Upper lobe of left lung (tissue), 6 donors: ENCODE data around the gene ZNF805. TPM values are rescaled to one million over a fixed set of nuclear protein-coding genes. Genes with fewer than 3 reads are reported as not detected.
"Not testable (repeated sequence)": the region's sequence is repeated elsewhere in the genome, so short reads cannot be mapped to it uniquely, and the experiment has no call there.

Source experiments
- ATAC-seq, 2 donors: fragments of 200-7000 bp; cut with Tn5 transposase; one replicate each; pipeline ENCODE4 v1.9.1; 2022; ENCODE audit warnings: mild to moderate bottlenecking in 2 of 2, moderate library complexity in 2 of 2; ENCODE audit not compliant: low FRiP score in 2 of 2
- DNase-seq, 2 donors: peaks; one replicate each; pipeline ENCODE4 v3.0.0-alpha.2; 2019 to 2020
- H3K27ac ChIP-seq, 4 donors: fragments of 200-600 bp; sonication (generic); one replicate each; pipeline ENCODE4 v1.5.1; 2016 to 2019
- H3K27me3 ChIP-seq, 4 donors: fragments of 200-600 bp; sonication (generic); one replicate each; pipeline ENCODE4 v1.5.1; 2017 to 2019
- H3K36me3 ChIP-seq, 4 donors: fragments of 200-600 bp; sonication (generic); one replicate each; pipeline ENCODE4 v1.5.1; 2016 to 2019
- H3K4me1 ChIP-seq, 4 donors: fragments of 200-600 bp; sonication (generic); one replicate each; pipeline ENCODE4 v1.5.1; 2018 to 2019
- H3K4me3 ChIP-seq, 4 donors: fragments of 200-600 bp; sonication (generic); one replicate each; pipeline ENCODE4 v1.5.1; 2017 to 2019; ENCODE audit warnings: mild to moderate bottlenecking in 2 of 4, moderate library complexity in 1 of 4
- H3K9me3 ChIP-seq, 4 donors: fragments of 200-600 bp; sonication (generic); one replicate each; pipeline ENCODE4 v1.5.1; 2018 to 2019
- EP300 ChIP-seq, 4 donors: sonication (generic); formaldehyde crosslinking; IDR thresholded peaks; one replicate each; pipeline ENCODE4 v1.5.1; 2017; ENCODE audit warnings: antibody characterized with exemption in 4 of 4, control low read depth in 2 of 4
- POLR2A ChIP-seq, 4 donors: fragments of 450-650 bp; IDR thresholded peaks; one replicate each; pipeline ENCODE4 v1.5.1; 2016 to 2017; ENCODE audit warnings: antibody characterized with exemption in 4 of 4, mild to moderate bottlenecking in 2 of 4
- POLR2AphosphoS5 ChIP-seq, 2 donors: sonication (generic); formaldehyde crosslinking; IDR thresholded peaks; one replicate each; pipeline ENCODE4 v1.5.1; 2017; ENCODE audit warnings: antibody characterized with exemption in 2 of 2
- WGBS, 2 donors: methylation state at CpG; one replicate each; pipeline ENCODE4 v1.1.5; 2017 to 2018; 5-methylcytosine and 5-hydroxymethylcytosine counted together
- total RNA-seq, 6 donors: library from RNA; depleted of rRNA in 4 of 6; stranded (reverse); fragments of >200 nt in 4 of 6; gene quantifications; one replicate each; pipeline versions ENCODE4 v1.1.0 to v1.2.1, GENCODE V29; 2016 to 2021
- TF ChIP-seq, protein P1 (sequence below), 6 experiments: fragments of 450-650 bp in 4 of 6; fragments of 200-600 bp in 2 of 6; sonication (generic) in 2 of 6; IDR thresholded peaks; one replicate each; pipeline ENCODE4 v1.5.1; 2016 to 2019; ENCODE audit warnings: antibody characterized with exemption in 6 of 6
- donor health status: DM: no; HTN: no; CAD: no; lungs with moderate emphysema.
- donor health status: DM: no; HTN: yes; CAD: no; lungs with severe emphysema.

ZNF805 gene
- total RNA-seq: 10 to 100 TPM; 10.5 to 18.8 (median 12.8) TPM

GRCh38 chr19:57240311-57241090, at the start of gene ZNF805:
ZNF805 (plus strand) TSS chr19:57240632; CDS start chr19:57240892, 260 bp downstream.
- Histone ChIP-seq H3K27ac (peak within 1 kb of the TSS; percentile 89 to 94 (median 92)), H3K9me3 (no peaks in the 10 kb centered on the region), H3K27me3 (no peaks in the 10 kb centered on the region), H3K4me3 (peak within 1 kb of the TSS; percentile 77 to 99 (median 94)), H3K4me1 (peaks cover 18 to 23% (median 20%) of the 10 kb centered on the region in 4 donors), H3K36me3 (peaks cover 7 to 22% (median 14%) of the 10 kb centered on the region in 4 donors)
- 0 to 1% methylated on average over 15 to 36 of the region's 61 CpGs for WGBS, 2 donors
- DNase-seq (peak; percentile 94), ATAC-seq (peak; percentile 99)
- TF ChIP-seq POLR2AphosphoS5 (IDR thresholded peaks at IDR 0.05) (peak; percentile 89 to 92), POLR2A (IDR thresholded peaks at IDR 0.05) (peak in 3 of 4 donors; percentile 50 to 77 (median 58)), EP300 (IDR thresholded peaks at IDR 0.05) (peak in 1 of 4 donors; percentile 54)
- TF ChIP-seq, protein P1, sequence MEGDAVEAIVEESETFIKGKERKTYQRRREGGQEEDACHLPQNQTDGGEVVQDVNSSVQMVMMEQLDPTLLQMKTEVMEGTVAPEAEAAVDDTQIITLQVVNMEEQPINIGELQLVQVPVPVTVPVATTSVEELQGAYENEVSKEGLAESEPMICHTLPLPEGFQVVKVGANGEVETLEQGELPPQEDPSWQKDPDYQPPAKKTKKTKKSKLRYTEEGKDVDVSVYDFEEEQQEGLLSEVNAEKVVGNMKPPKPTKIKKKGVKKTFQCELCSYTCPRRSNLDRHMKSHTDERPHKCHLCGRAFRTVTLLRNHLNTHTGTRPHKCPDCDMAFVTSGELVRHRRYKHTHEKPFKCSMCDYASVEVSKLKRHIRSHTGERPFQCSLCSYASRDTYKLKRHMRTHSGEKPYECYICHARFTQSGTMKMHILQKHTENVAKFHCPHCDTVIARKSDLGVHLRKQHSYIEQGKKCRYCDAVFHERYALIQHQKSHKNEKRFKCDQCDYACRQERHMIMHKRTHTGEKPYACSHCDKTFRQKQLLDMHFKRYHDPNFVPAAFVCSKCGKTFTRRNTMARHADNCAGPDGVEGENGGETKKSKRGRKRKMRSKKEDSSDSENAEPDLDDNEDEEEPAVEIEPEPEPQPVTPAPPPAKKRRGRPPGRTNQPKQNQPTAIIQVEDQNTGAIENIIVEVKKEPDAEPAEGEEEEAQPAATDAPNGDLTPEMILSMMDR (IDR thresholded peaks at IDR 0.05): peak in 3 of 6 experiments; percentile 25 to 40 (median 37)

DNA sequence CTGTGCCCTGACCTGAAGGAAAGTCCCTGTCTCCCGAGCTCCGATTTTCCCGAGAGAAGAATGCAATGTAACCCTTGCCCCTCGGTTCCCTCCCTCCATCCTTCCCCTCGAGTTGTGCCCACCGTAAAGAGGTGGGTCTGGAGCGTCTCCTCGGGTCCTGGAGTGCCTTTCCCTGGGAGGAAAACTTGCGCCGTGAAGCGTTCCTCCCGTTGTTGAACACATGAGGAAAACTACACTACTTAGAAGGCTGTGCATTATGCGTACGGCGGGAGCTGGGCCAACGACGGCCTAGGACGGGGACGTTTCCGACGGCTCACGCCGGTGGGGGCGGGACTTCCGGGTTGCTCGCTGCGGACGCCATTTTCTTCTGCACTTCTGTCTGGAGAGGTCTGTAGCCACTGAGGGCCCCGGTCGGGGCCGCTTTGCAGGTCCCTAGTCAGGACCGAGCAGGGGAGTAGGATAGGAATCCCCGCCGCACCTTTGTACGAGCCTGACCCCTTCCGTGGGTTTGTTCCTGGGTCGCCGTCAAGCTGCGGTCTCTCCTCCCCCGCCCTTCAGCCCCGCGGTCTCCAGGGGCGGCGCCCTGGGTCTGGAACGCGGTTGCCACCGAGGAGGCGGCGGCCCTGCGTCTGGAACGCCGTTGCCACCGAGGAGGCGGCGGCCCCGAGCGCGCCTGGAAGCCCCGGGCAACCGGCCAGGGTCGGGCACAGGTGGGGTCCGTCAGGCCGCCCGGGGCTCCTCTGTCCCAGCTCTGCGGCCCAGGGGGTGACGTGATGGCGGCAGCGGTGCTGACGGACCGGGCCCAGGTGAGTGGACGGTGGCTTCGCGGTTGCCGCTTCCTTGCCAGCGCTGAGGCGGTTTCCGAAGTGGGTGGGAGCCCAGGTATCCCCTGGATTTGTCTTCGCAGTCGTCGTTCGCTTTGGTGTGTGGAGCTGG, 49.0 kb upstream of the ZNF805 start, which contains the start of gene ZNF264:
ZNF264 (plus strand) TSS at position 360 of the 936 bp plus-strand sequence; CDS start at position 774, 414 bp downstream.
- Histone ChIP-seq H3K4me3 (peak within 1 kb of the TSS; percentile 81 to 97 (median 83)), H3K27me3 (no peaks in the 10 kb centered on the region), H3K36me3 (peaks cover 20 to 33% (median 31%) of the 10 kb centered on the region in 4 donors), H3K27ac (peak within 1 kb of the TSS; percentile 75 to 92 (median 86)), H3K9me3 (peaks cover 0 to 6% (median 2%) of the 10 kb centered on the region in 4 donors), H3K4me1 (peaks cover 17 to 28% (median 21%) of the 10 kb centered on the region in 4 donors)
- peak; percentile 96 to 99 for ATAC-seq
- WGBS, 2 donors: 0 to 2% methylated on average over 6 to 62 of the region's 81 CpGs
- TF ChIP-seq POLR2A (IDR thresholded peaks at IDR 0.05) (peak in 2 of 4 donors; percentile 52 to 56), POLR2AphosphoS5 (IDR thresholded peaks at IDR 0.05) (peak; percentile 48 to 66), EP300 (IDR thresholded peaks at IDR 0.05) (no peak)
- TF ChIP-seq, protein P1 (IDR thresholded peaks at IDR 0.05): peak in 1 of 6 experiments; percentile 11
- peak; percentile 89 to 97 for DNase-seq

DNA sequence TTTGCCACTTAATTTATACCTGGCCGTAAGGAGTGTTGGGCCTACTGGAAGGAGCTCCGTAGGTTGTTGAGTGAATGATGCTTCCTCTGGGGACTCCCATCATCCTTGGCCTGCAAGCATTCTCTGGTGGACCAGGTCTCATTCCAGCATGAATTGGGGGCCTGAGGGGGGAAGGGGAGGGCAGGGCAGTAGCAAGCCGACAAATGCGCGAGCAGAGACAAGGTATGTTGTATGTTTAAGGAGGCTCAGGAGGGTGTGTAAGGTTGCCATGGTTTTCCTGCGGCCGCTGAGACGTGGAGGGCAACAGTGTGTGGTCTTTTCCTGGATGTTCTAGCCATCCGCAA, 48.4 kb upstream of the ZNF805 start:
- peak overlapping the region; percentile 75 to 92 (median 86) for H3K27ac ChIP-seq
- peak overlapping the region; percentile 81 to 97 (median 83) for H3K4me3 ChIP-seq
- no peak for DNase-seq
- peaks cover 17 to 28% (median 21%) of the 10 kb centered on the region in 4 donors for H3K4me1 ChIP-seq
- peaks cover 23 to 40% (median 37%) of the 10 kb centered on the region in 4 donors for H3K36me3 ChIP-seq
- 5 to 6% methylated on average over 8 to 9 of the region's 9 CpGs for WGBS, 2 donors
- H3K27me3 ChIP-seq: no peaks in the 10 kb centered on the region
- TF ChIP-seq, protein P1 (IDR thresholded peaks at IDR 0.05): no peak
- TF ChIP-seq POLR2A (IDR thresholded peaks at IDR 0.05) (no peak), POLR2AphosphoS5 (IDR thresholded peaks at IDR 0.05) (no peak), EP300 (IDR thresholded peaks at IDR 0.05) (no peak)
- ATAC-seq: peak in 1 of 2 donors; percentile 3
- H3K9me3 ChIP-seq: peaks cover 0 to 2% (median under 1%) of the 10 kb centered on the region in 4 donors

DNA sequence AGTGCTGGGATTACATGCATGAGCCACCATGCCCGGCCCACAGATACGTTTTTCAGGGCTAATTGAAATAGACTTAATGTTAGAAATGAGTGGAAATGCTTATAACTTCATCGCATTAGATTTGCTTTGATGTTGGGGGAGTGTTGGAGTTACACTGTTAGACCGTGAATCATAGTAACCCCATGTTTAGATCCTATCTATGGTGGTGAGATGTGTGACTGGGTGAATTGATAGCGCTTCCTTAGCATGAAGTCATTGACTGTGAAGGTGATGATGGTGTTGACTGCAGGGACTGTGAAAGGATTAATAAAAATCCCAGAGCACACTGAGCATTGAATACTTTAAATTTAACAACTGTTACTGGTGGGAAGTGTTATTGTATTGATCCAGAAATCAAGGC, 47.4 kb upstream of the ZNF805 start:
- Histone ChIP-seq H3K4me3 (peak overlapping the region in 3 of 4 donors; percentile 81 to 85 (median 81)), H3K27ac (no peak overlapping the region), H3K36me3 (peaks cover 30 to 47% (median 46%) of the 10 kb centered on the region in 4 donors), H3K9me3 (no peaks in the 10 kb centered on the region), H3K27me3 (no peaks in the 10 kb centered on the region), H3K4me1 (peaks cover 17 to 28% (median 21%) of the 10 kb centered on the region in 4 donors)
- ATAC-seq (no peak), DNase-seq (no peak)
- no peak for TF ChIP-seq EP300 (IDR thresholded peaks at IDR 0.05)
- no peak for TF ChIP-seq POLR2AphosphoS5 (IDR thresholded peaks at IDR 0.05)
- TF ChIP-seq, protein P1 (IDR thresholded peaks at IDR 0.05): no peak
- no peak for TF ChIP-seq POLR2A (IDR thresholded peaks at IDR 0.05)
- WGBS, 2 donors: 84% methylated on average over 5 of the region's 5 CpGs

DNA sequence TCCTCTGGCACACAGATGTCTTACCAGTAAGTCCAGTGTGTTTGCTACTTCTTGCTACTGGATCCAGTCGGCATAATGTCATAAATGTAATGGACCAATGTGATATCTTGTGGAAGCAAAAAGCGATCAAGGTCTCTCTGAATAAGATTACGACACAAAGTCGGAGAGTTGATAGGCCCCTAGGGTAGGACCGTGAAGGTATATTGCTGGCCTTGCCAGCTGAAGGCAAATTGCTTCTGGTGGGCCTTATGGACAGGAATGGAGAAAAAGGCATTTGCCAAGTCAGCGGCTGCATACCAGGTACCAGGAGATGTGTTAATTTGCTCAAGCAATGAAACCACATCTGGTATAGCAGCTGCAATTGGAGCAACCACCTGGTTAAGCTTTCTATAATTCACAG, 42.6 kb upstream of the ZNF805 start:
- not testable (repeated sequence) for ATAC-seq

More for the DNA sequence above, 42.6 kb upstream of the ZNF805 start:
- not testable (repeated sequence) for H3K27ac ChIP-seq, H3K27me3 ChIP-seq, DNase-seq, H3K4me3 ChIP-seq
- Histone ChIP-seq H3K9me3 (peaks cover 0 to 14% (median 9%) of the 10 kb centered on the region in 4 donors), H3K36me3 (peaks cover 30 to 88% (median 69%) of the 10 kb centered on the region in 4 donors), H3K4me1 (peaks cover 8 to 17% (median 10%) of the 10 kb centered on the region in 4 donors)
- 97 to 98% methylated on average over 6 of the region's 6 CpGs for WGBS, 2 donors
